ENCODE data around the gene HMX1.

HMX1 gene

GRCh38 chr4:8891646-8892555 is 20.3 kb upstream of the HMX1 start:
- DNase-seq (ENCODE audit: low spot score): no peak

DNA sequence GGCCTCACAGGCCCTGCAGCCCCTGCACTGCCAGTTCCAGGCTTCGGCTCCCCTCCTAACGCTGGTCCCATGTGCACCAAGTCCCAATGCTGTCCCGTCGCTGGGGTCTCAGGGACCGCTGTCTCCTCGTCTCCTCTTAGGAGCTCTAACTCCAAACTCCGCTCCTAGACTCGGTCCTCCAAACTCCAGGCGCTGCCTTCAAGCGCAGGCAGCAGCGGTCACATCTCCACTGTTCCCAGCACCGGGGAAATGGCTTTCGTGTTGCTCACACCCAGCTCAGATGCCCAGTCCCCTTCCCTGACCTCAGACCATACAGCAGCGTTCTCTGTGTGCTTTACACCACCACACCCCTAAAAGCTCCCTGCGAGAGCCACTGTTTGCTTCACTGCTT is 19.6 kb upstream of the HMX1 start:
- DNase-seq (ENCODE audit: low spot score): no peak

DNA sequence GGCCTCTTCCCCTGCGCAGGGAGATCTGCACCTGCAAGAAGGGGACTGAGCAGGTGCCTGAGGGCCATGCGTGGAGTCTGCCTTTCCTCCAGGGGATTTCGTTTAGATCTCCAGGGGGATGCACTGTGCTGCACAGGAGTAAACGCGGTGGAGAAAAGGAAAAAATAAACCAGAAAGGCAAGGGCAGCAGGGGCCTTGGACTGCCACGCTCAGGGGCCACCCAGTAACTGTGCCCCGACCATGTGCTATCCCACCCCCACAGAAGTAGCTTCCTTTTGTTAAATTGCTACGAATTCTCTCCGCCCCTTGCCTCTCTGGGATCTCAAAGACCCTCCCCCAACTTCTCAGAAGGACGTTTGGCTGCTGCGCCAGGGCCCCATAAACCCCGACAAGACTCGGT is 17.2 kb upstream of the HMX1 start:
- DNase-seq (ENCODE audit: low spot score): no peak

GRCh38 chr4:8886612-8887406 is 15.2 kb upstream of the HMX1 start:
- DNase-seq (ENCODE audit: low spot score): no peak

DNA sequence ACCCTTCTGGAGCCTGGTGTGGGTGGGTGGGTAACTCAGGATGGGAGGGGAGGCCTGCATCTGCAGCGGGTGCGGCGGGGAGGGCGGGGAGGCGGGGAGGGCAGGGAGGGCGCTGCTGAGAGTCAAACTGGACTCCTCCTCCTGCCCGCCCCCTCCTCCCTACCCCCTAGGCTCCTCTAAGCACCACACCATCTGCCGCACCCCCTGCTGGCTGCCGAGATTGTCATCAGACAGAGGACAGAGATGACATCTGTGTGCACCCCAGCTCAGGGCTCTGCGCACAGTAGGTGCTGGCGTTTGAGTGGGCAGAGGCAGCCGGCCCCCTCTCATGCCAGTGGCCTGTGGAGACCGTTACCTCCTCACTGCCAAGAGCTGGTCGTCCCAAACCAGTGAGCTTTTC is 10.6 kb upstream of the HMX1 start:
- no peak for DNase-seq (ENCODE audit: low spot score)

GRCh38 chr4:8880851-8881250 is 9.2 kb upstream of the HMX1 start:
- no peak for DNase-seq (ENCODE audit: low spot score)

- DNase-seq (ENCODE audit: low spot score): no peak
These were observed 7.9 kb upstream of the HMX1 start for GRCh38 chr4:8879574-8879973.

GRCh38 chr4:8878421-8878820 is 6.8 kb upstream of the HMX1 start:
- DNase-seq (ENCODE audit: low spot score): no peak

GRCh38 chr4:8877780-8878040 is 6.1 kb upstream of the HMX1 start:
- no peak for DNase-seq (ENCODE audit: low spot score)

- DNase-seq (ENCODE audit: low spot score): no peak
These were observed 5.5 kb upstream of the HMX1 start for GRCh38 chr4:8876982-8877779.

- no peak for DNase-seq (ENCODE audit: low spot score)
These were observed 3.4 kb upstream of the HMX1 start for GRCh38 chr4:8874896-8875680.

GRCh38 chr4:8874003-8874895 is 2.6 kb upstream of the HMX1 start:
- DNase-seq (ENCODE audit: low spot score): no peak

DNA sequence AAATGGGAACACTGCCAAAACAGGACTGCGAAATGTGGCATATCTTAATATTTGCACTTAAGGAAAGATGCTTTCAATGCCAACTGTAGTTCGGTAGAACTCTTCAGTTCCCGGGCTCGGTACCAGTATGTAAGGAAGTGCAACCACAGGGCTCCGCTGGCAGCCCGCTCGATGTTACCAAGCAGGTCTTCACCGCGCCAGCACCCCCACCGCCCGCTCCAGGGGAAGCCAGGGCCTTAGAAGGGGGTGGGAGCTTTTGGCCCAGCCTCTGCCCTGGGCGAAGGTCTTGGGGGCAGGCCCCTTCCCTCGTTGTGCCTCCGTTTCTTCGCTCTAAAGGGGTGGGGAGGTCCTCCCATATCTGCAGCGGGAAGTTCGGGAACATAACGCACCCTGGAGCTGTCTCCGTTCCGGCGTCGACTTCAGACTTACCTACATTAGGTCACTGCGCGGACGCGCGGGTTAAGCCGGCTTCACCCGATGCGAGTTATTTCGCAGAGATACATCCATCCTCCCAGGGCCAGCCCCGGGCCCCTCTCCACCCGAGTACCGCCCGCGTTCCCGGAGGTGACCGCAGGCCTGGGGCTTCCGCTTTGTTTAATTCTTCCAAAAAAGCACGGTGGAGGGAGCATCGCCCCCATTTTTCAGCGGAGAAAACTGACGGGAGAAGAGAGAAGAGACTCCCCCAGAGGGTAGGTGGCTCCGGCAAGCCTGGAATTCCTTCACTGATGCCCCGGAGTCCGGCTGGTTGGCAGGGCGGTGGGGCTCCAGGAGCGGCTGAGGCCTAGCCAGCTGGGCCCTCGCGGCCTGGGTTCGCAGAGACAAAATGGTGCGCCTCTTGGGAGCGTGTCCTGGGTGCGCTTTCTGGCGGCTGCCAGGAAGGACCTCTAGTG is 1.0 kb upstream of the HMX1 start:
- DNase-seq (ENCODE audit: low spot score): no peak

DNA sequence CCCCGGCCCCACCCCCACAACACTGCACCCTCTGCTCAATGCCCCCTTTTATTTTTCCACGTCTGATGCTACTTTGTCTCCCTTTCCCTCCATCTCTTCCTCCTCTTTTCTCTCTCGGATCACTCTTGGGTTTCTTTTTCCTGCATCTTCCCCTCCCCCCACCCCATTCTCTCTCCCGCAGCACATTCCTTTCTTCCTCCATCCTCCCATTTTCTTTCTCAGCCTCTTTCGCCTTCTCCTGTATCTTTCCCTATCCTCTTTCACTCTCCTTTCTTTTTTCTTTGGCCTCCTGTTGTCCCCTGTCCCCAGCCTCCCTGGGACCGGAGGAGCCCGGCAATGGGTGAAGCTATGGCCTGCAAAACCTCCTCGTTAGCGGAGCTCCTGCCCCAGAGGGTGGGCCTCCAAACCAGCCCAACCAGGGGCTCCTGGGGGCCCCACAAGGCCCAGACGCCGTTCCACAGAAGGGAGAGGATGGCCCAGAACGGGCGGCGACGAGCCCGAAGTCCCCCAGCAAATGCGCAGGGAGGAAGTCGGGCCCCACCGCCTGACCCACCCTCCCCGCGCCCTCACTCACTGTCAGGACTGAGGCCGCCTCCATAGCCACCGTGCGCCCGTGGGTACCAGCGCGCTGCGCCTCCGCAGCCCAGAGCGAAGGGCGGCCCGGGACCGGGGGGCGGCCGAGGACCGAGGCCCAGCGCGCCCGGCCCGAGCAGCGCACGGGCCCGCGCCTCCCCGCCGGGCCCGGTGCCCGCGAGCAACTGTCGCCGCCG is 807 bp downstream of the HMX1 start:
- DNase-seq (ENCODE audit: low spot score): no peak

GRCh38 chr4:8869898-8870646 is 1.6 kb downstream of the HMX1 start:
- no peak for DNase-seq (ENCODE audit: low spot score)

- no peak for DNase-seq (ENCODE audit: low spot score)
These were observed 2.4 kb downstream of the HMX1 start for GRCh38 chr4:8869002-8869897.

- no peak for DNase-seq (ENCODE audit: low spot score)
These were observed 3.2 kb downstream of the HMX1 start for GRCh38 chr4:8868321-8869001.

Measured in AG08396 (cell line).